WTC11 (cell line): ENCODE results near the gene DTNBP1. TPM values are rescaled to one million over a fixed set of nuclear protein-coding genes. Genes with fewer than 3 reads are reported as not detected.

Source experiments
- ATAC-seq: fragments of 200-7000 bp; cut with Tn5 transposase; 2 replicates; pipeline ENCODE4 v1.10.0; 2021; ENCODE audit warnings: mild to moderate bottlenecking, moderate library complexity
- CTCF ChIA-PET: fragments of 300-600 bp; sonication (Branson Sonifier 250); formaldehyde crosslinking; loops from one replicate; lab custom pipeline; 2021; ENCODE audit warnings: antibody characterized with exemption; lab: Charles Lee
- POLR2A ChIA-PET: fragments of 350-600 bp; sonication (Branson Sonifier 250); formaldehyde crosslinking; loops from one replicate; lab custom pipeline; 2021; ENCODE audit warnings: antibody characterized with exemption; lab: Charles Lee
- DNase-seq: peaks from one replicate; pipeline ENCODE4 v3.0.0; 2021; ENCODE audit warnings: low spot score
- H3K27ac Mint-ChIP-seq: 2 replicates; pipeline ENCODE4 v1.8.0; 2021; ENCODE audit warnings: mixed read lengths
- H3K27me3 Mint-ChIP-seq: 2 replicates; pipeline ENCODE4 v1.8.0; 2021; ENCODE audit warnings: low read depth, mild to moderate bottlenecking, moderate library complexity, mixed read lengths
- H3K36me3 Mint-ChIP-seq: 2 replicates; pipeline ENCODE4 v1.8.0; 2021; ENCODE audit warnings: mixed read lengths
- H3K4me1 Mint-ChIP-seq: 2 replicates; pipeline ENCODE4 v1.8.0; 2022; ENCODE audit warnings: mixed read lengths
- H3K4me3 Mint-ChIP-seq: 2 replicates; pipeline ENCODE4 v1.8.0; 2021; ENCODE audit warnings: mild to moderate bottlenecking, moderate library complexity, mixed read lengths
- H3K9me3 Mint-ChIP-seq: 2 replicates; pipeline ENCODE4 v1.8.0; 2021; ENCODE audit warnings: mixed read lengths
- AR ChIP-seq: fragments of 250-450 bp; sonication (Bioruptor Pico); IDR thresholded peaks from 2 replicates; pipeline ENCODE4 v1.9.0; 2021; ENCODE audit warnings: mild to moderate bottlenecking
- ATF1 ChIP-seq: sonication (generic); formaldehyde crosslinking; IDR thresholded peaks from 2 replicates; pipeline ENCODE4 v1.8.1; 2023; ENCODE audit warnings: mild to moderate bottlenecking, moderate library complexity, missing genetic modification reagents
- CBFB ChIP-seq: sonication (generic); formaldehyde crosslinking; IDR thresholded peaks from 2 replicates; pipeline ENCODE4 v1.8.1; 2022; ENCODE audit warnings: mild to moderate bottlenecking, low read depth, missing genetic modification reagents
- ETV6 ChIP-seq: sonication (generic); formaldehyde crosslinking; IDR thresholded peaks from 2 replicates; pipeline ENCODE4 v1.8.1; 2022; ENCODE audit warnings: mild to moderate bottlenecking, missing genetic modification reagents
- GABPB1 ChIP-seq: sonication (generic); formaldehyde crosslinking; IDR thresholded peaks from 2 replicates; pipeline ENCODE4 v1.8.1; 2023; ENCODE audit warnings: mild to moderate bottlenecking, missing genetic modification reagents
- HMGXB4 ChIP-seq: sonication (generic); formaldehyde crosslinking; IDR thresholded peaks from 2 replicates; pipeline ENCODE4 v1.8.1; 2023; ENCODE audit warnings: mild to moderate bottlenecking, moderate library complexity, missing genetic modification reagents
- IRF2 ChIP-seq: sonication (generic); formaldehyde crosslinking; IDR thresholded peaks from 2 replicates; pipeline ENCODE4 v1.8.0; 2022; ENCODE audit warnings: low read depth, missing genetic modification reagents, borderline replicate concordance
- JUN ChIP-seq: sonication (generic); formaldehyde crosslinking; IDR thresholded peaks from 2 replicates; pipeline ENCODE4 v1.8.0; 2023; ENCODE audit warnings: mild to moderate bottlenecking, missing genetic modification reagents
- KAT7 ChIP-seq: sonication (generic); formaldehyde crosslinking; IDR thresholded peaks from 2 replicates; pipeline ENCODE4 v1.8.1; 2023; ENCODE audit warnings: missing genetic modification reagents, mild to moderate bottlenecking, borderline replicate concordance
- MYBL2 ChIP-seq: sonication (generic); formaldehyde crosslinking; IDR thresholded peaks from 2 replicates; pipeline ENCODE4 v1.8.1; 2023; ENCODE audit warnings: mild to moderate bottlenecking, moderate library complexity, missing genetic modification reagents
- NFATC4 ChIP-seq: fragments of 250-450 bp; sonication (Bioruptor Pico); IDR thresholded peaks from 2 replicates; pipeline ENCODE4 v1.9.0; 2021; ENCODE audit warnings: mild to moderate bottlenecking
- PRRX2 ChIP-seq: fragments of 250-450 bp; sonication (Bioruptor Pico); IDR thresholded peaks from 2 replicates; pipeline ENCODE4 v1.8.0; 2021; ENCODE audit warnings: mild to moderate bottlenecking
- SOX15 ChIP-seq: fragments of 250-450 bp; sonication (Bioruptor Pico); IDR thresholded peaks from 2 replicates; pipeline ENCODE4 v1.9.0; 2021; ENCODE audit warnings: mild to moderate bottlenecking
- STAT6 ChIP-seq: sonication (generic); formaldehyde crosslinking; conservative IDR thresholded peaks from 2 replicates; pipeline ENCODE4 v1.8.1; 2023; ENCODE audit warnings: mild to moderate bottlenecking, low read depth, missing genetic modification reagents, moderate library complexity
- TCF7 ChIP-seq: sonication (generic); formaldehyde crosslinking; IDR thresholded peaks from 2 replicates; pipeline ENCODE4 v1.8.0; 2022; ENCODE audit warnings: mild to moderate bottlenecking, low read depth, missing genetic modification reagents, moderate library complexity
- TEAD1 ChIP-seq: sonication (generic); formaldehyde crosslinking; IDR thresholded peaks from 2 replicates; pipeline ENCODE4 v1.8.0; 2022; ENCODE audit warnings: mild to moderate bottlenecking, missing genetic modification reagents
- TEAD4 ChIP-seq: sonication (generic); formaldehyde crosslinking; IDR thresholded peaks from 2 replicates; pipeline ENCODE4 v1.8.0; 2022; ENCODE audit warnings: mild to moderate bottlenecking, missing genetic modification reagents
- USF1 ChIP-seq: sonication (generic); formaldehyde crosslinking; IDR thresholded peaks from 2 replicates; pipeline ENCODE4 v1.8.0; 2022; ENCODE audit warnings: mild to moderate bottlenecking, missing genetic modification reagents
- ZNF423 ChIP-seq: fragments of 250-450 bp; sonication (Bioruptor Pico); IDR thresholded peaks from 2 replicates; pipeline ENCODE4 v2.1.2; 2022; ENCODE audit warnings: mild to moderate bottlenecking, moderate library complexity
- total RNA-seq: library from RNA; stranded (reverse); gene quantifications from 3 replicates; pipeline ENCODE4 v1.2.3, GENCODE V29; 2021
- TF ChIP-seq, protein P1 (sequence below): fragments of 250-450 bp; sonication (Bioruptor Pico); conservative IDR thresholded peaks from 2 replicates; pipeline ENCODE4 v1.9.0; 2021; ENCODE audit warnings: mild to moderate bottlenecking
- TF ChIP-seq, protein P2 (sequence below): sonication (generic); formaldehyde crosslinking; IDR thresholded peaks from 2 replicates; pipeline ENCODE4 v1.8.1; 2023; ENCODE audit warnings: mild to moderate bottlenecking, missing genetic modification reagents, moderate library complexity

Gene DTNBP1
- total RNA-seq, 1 experiment from 2014 or later, result 15.1 TPM

DNA sequence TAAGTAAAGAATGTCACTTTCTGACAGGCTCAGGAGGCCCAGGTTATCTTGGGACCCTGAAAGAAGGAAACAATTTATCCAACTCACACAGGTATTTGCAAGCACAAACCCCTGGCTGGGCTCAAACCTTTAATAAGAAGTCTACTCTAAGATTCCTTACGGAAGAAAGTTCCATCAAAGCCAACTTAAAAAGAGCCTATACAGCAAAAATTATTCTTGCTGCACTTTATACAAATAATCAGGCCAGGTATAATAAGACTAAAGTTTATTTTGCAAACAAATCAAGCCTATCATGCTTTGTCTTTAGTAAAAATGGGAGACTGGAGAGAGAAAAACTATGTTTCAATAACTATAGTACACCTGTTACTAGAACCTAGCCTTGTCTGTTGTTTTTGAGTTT lies 102.1 kb downstream of the DTNBP1 start (continued):
- TF ChIP-seq, protein P1, sequence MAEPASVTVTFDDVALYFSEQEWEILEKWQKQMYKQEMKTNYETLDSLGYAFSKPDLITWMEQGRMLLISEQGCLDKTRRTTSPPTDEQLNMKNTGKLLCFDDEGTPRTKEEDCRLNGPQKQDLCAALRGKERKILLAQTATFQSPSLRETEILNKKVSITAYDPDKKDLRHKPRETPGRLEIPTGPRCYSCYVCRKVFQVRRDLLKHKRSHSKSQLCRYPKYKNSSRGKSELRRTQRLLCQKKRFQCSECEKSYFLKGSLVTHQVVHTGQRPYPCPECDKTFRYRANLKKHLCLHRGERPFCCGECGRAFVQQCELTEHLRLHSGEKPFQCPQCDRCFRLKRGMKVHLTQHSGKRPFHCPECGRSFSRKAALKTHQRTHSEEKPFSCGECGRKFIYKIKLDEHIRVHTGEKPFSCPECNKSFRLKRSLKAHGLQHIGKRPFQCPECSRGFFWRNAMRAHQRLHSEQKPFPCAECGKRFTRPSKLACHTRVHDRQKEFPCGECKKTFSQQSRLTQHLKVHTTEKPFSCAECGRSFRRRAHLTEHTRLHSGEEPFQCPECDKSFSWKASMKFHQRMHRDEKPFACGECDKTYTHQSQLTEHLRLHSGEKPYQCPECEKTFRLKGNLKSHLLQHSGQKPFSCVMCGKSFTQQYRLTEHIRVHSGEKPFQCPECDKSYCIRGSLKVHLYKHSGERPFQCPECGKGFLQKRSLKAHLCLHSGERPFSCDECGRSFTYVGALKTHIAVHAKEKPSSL (CRISPR knock-in tag), result no peak
- TF ChIP-seq ATF1 (CRISPR knock-in tag) (no peak), ZNF423 (CRISPR knock-in tag) (no peak), MYBL2 (CRISPR knock-in tag) (no peak), HMGXB4 (CRISPR knock-in tag) (no peak)

DNA sequence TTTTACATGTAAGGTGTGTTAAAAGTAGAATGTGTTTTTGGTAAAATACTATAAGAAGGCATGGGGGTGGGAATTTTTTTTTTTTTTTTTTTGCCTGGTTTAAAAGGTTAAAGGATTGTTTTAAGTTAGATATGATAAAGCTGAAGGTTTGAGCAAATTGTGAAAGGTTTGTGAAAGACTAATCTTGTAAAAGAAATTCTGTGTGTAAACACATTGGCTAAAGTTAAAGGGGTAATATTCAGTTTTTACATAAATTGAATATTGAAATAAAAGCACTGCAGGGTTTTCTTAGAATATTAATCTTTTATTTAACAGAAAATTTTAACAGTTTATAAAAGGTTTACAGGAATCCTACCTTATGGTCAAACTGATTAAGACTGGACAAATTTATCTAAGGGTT lies 105.7 kb downstream of the DTNBP1 start:
- Mint-ChIP-seq H3K9me3 (no peaks in the 10 kb centered on the region), H3K36me3 (no peaks in the 10 kb centered on the region), H3K4me1 (peaks cover 34% of the 10 kb centered on the region), H3K27me3 (no peaks in the 10 kb centered on the region), H3K27ac (no peak overlapping the region), H3K4me3 (no peak overlapping the region)
- no peak for DNase-seq
- no peak for ATAC-seq
- CTCF ChIA-PET, result interaction anchor here (0.6 kb wide), 1 partner anchor 11 kb away, joined by 4 read pairs; no protein-coding TSS in a partner anchor
- POLR2A ChIA-PET, result interaction anchor here (0.7 kb wide), 1 partner anchor 833 kb away, joined by 3 read pairs; no protein-coding TSS in a partner anchor
- TF ChIP-seq JUN (CRISPR knock-in tag) (no peak), STAT6 (CRISPR knock-in tag) (no peak), TEAD1 (CRISPR knock-in tag) (no peak), NFATC4 (CRISPR knock-in tag) (no peak), PRRX2 (CRISPR knock-in tag) (no peak), AR (CRISPR knock-in tag) (no peak), TCF7 (CRISPR knock-in tag) (no peak), USF1 (CRISPR knock-in tag) (no peak), CBFB (no peak), KAT7 (CRISPR knock-in tag) (no peak), TEAD4 (CRISPR knock-in tag) (no peak), GABPB1 (CRISPR knock-in tag) (no peak), IRF2 (CRISPR knock-in tag) (no peak), ETV6 (CRISPR knock-in tag) (no peak), SOX15 (CRISPR knock-in tag) (no peak)
- TF ChIP-seq, protein P2, sequence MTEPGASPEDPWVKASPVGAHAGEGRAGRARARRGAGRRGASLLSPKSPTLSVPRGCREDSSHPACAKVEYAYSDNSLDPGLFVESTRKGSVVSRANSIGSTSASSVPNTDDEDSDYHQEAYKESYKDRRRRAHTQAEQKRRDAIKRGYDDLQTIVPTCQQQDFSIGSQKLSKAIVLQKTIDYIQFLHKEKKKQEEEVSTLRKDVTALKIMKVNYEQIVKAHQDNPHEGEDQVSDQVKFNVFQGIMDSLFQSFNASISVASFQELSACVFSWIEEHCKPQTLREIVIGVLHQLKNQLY (CRISPR knock-in tag), result no peak
